Measurements from ENCODE around the gene AHNAK.

AHNAK gene

DNA sequence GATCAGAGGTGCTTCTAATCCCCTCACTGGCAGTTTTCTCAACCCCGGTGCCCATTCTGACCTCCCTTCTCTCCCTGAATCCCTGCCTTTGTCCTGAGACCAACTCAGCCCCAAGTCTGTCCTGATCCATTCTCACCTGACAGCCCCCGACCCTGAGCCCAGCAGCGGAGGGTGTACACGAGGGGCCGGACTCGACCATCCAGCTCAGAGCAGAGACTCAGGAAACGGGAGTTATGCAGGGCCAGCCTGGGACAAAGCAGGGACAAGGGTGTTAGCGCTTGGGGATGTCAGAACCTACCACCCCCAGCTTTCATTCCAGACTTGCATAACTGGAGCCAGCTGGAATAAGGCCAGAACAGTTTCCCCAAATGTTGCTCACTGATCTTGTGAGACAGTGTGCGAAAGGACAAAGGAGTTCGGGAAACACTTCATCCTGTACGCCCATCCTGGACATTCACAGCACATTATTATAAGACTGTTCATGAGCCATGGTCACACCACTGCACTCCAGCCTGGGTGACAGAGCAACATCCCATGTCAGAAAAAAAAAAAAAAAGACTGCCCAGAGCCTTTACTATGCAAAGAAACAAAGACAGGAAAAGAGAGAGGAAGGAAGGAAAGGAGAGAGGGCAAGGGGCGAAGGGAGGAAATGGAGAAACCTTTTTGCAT, 30.6 kb upstream of the AHNAK start:
- Histone ChIP-seq H3K27me3 (ENCODE audit: insufficient read depth, poor library complexity, severe bottlenecking) (no peaks in the 10 kb centered on the region), H3K27ac (replicated peaks) (no peak overlapping the region), H3K4me3 (replicated peaks; ENCODE audit: insufficient read depth, low read length) (no peak overlapping the region)
- DNase-seq (ENCODE audit: low read depth in 1 of 2, low spot score in 1 of 2): no peak
- TF ChIP-seq POLR2AphosphoS5 (IDR thresholded peaks at IDR 0.05; ENCODE audit: low read depth): no peak
- no peak for TF ChIP-seq SPI1 (IDR thresholded peaks at IDR 0.05; ENCODE audit: borderline replicate concordance, low read depth)

DNA sequence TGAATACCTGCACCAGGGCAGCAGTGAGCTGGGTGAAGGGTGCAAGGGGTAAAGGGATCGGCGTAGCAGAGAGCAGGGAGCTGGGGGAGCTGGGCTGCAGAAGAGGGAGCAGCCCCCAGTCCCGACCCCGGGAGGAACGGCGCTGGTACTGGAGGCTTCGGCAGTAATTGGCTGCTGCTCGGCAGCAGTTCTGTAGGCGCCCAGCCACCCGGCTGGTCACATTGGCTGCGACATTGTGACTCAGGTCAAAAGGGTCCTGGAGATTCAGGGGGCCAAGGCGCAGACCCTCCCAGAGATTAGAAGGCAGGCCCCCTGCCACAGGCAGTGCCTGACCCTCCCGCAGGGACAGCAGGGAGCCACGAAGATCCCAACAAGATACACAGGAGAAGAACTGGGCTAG, 29.2 kb upstream of the AHNAK start:
- H3K27me3 ChIP-seq (ENCODE audit: insufficient read depth, poor library complexity, severe bottlenecking): no peaks in the 10 kb centered on the region
- DNase-seq (ENCODE audit: low read depth in 1 of 2, low spot score in 1 of 2): no peak
- H3K27ac ChIP-seq (replicated peaks): no peak overlapping the region
- TF ChIP-seq POLR2AphosphoS5 (IDR thresholded peaks at IDR 0.05; ENCODE audit: low read depth) (no peak), SPI1 (IDR thresholded peaks at IDR 0.05; ENCODE audit: borderline replicate concordance, low read depth) (no peak), GABPA (IDR thresholded peaks at IDR 0.05; ENCODE audit: low read depth) (no peak)
- TF ChIP-seq, protein P1, sequence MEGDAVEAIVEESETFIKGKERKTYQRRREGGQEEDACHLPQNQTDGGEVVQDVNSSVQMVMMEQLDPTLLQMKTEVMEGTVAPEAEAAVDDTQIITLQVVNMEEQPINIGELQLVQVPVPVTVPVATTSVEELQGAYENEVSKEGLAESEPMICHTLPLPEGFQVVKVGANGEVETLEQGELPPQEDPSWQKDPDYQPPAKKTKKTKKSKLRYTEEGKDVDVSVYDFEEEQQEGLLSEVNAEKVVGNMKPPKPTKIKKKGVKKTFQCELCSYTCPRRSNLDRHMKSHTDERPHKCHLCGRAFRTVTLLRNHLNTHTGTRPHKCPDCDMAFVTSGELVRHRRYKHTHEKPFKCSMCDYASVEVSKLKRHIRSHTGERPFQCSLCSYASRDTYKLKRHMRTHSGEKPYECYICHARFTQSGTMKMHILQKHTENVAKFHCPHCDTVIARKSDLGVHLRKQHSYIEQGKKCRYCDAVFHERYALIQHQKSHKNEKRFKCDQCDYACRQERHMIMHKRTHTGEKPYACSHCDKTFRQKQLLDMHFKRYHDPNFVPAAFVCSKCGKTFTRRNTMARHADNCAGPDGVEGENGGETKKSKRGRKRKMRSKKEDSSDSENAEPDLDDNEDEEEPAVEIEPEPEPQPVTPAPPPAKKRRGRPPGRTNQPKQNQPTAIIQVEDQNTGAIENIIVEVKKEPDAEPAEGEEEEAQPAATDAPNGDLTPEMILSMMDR (IDR thresholded peaks at IDR 0.05; ENCODE audit: insufficient read depth, low read length): no peak
- TF ChIP-seq, protein P2, sequence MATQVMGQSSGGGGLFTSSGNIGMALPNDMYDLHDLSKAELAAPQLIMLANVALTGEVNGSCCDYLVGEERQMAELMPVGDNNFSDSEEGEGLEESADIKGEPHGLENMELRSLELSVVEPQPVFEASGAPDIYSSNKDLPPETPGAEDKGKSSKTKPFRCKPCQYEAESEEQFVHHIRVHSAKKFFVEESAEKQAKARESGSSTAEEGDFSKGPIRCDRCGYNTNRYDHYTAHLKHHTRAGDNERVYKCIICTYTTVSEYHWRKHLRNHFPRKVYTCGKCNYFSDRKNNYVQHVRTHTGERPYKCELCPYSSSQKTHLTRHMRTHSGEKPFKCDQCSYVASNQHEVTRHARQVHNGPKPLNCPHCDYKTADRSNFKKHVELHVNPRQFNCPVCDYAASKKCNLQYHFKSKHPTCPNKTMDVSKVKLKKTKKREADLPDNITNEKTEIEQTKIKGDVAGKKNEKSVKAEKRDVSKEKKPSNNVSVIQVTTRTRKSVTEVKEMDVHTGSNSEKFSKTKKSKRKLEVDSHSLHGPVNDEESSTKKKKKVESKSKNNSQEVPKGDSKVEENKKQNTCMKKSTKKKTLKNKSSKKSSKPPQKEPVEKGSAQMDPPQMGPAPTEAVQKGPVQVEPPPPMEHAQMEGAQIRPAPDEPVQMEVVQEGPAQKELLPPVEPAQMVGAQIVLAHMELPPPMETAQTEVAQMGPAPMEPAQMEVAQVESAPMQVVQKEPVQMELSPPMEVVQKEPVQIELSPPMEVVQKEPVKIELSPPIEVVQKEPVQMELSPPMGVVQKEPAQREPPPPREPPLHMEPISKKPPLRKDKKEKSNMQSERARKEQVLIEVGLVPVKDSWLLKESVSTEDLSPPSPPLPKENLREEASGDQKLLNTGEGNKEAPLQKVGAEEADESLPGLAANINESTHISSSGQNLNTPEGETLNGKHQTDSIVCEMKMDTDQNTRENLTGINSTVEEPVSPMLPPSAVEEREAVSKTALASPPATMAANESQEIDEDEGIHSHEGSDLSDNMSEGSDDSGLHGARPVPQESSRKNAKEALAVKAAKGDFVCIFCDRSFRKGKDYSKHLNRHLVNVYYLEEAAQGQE (IDR thresholded peaks at IDR 0.05; ENCODE audit: insufficient replicate concordance, low read depth): no peak
- no peak overlapping the region for H3K4me3 ChIP-seq (replicated peaks; ENCODE audit: insufficient read depth, low read length)

DNA sequence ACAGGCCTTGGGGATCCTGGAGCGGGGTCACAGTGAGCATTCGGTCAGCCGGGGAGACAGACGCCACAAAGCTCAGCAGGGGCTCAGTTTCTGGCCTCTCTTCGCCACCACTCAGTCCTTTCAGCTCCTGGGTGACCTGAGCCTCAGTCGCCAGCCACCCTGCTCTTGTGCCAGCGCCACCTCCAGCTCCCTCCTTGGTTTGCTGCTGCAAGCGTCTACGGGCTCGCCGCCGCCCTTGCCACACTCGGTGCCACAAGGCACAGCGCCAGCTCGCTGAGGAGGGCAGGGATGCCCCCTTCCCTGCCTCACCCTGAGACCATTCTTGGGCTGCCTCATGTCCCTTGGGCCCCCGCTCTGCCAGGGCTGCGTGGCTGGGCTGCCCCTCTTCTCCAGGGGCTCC, 28.6 kb upstream of the AHNAK start:
- no peak for TF ChIP-seq GABPA (IDR thresholded peaks at IDR 0.05; ENCODE audit: low read depth)
- TF ChIP-seq, protein P2 (IDR thresholded peaks at IDR 0.05; ENCODE audit: insufficient replicate concordance, low read depth): no peak
- no peak for TF ChIP-seq SPI1 (IDR thresholded peaks at IDR 0.05; ENCODE audit: borderline replicate concordance, low read depth)
- TF ChIP-seq, protein P1 (IDR thresholded peaks at IDR 0.05; ENCODE audit: insufficient read depth, low read length): no peak
- no peak; the same call in 1 of the 2 replicates for TF ChIP-seq POLR2AphosphoS5 (IDR thresholded peaks at IDR 0.05; ENCODE audit: low read depth)
- DNase-seq (ENCODE audit: low read depth in 1 of 2, low spot score in 1 of 2): peak in 1 of 2 experiments; percentile 46
- Histone ChIP-seq H3K27ac (replicated peaks) (peak overlapping the region; percentile 85), H3K27me3 (ENCODE audit: insufficient read depth, poor library complexity, severe bottlenecking) (no peaks in the 10 kb centered on the region), H3K4me3 (replicated peaks; ENCODE audit: insufficient read depth, low read length) (peak overlapping the region; percentile 56)

DNA sequence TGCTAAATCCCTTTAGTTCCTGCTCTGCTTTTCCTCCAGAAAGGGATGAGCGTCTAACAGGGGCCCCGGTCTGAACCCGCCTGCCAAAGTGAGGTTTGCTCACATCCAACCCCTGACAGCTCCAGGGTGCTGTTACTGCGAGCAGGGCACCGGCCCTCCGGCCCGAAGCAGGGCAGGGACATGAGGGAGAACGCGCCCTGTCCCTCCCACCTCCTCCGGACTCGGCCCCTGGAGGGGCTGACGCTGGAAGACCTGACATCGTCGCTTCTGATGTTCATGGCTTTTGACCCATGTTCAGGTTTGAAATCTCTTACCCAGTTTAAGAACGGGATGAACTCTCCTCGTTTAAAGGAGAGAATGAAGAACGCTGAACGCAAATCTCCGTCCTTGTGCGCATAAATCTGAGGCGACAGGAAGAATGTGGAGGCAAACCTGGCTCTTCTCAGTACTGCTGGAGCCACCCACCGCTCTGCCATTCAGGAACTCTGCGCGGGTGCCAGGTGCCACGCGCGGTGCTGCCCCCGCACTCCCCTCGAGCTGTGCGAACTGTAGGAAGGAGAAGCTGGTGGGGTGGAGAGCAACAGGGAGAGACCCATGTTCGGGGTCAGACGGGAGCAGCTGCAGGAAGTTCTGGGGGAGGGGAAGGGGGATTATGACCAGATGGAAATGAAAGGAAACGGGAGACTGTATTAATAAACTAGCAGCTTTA, 27.9 kb upstream of the AHNAK start:
- peak in 1 of 2 experiments; percentile 45 for DNase-seq (ENCODE audit: low read depth in 1 of 2, low spot score in 1 of 2)
- H3K4me3 ChIP-seq (replicated peaks; ENCODE audit: insufficient read depth, low read length): peak overlapping the region; percentile 56
- no peaks in the 10 kb centered on the region for H3K27me3 ChIP-seq (ENCODE audit: insufficient read depth, poor library complexity, severe bottlenecking)
- peak overlapping the region; percentile 85 for H3K27ac ChIP-seq (replicated peaks)
- TF ChIP-seq, protein P1 (IDR thresholded peaks at IDR 0.05; ENCODE audit: insufficient read depth, low read length): no peak
- peak; percentile 51 for TF ChIP-seq POLR2AphosphoS5 (IDR thresholded peaks at IDR 0.05; ENCODE audit: low read depth)
- TF ChIP-seq SPI1 (IDR thresholded peaks at IDR 0.05; ENCODE audit: borderline replicate concordance, low read depth): no peak
- TF ChIP-seq, protein P2 (IDR thresholded peaks at IDR 0.05; ENCODE audit: insufficient replicate concordance, low read depth): no peak
- no peak for TF ChIP-seq GABPA (IDR thresholded peaks at IDR 0.05; ENCODE audit: low read depth)
